ENCODE results near the gene MXD3.
A peak's percentile ranks its signal among the peaks of the same experiment; 100 is the strongest.
"Not testable (repeated sequence)": the region's sequence is repeated elsewhere in the genome, so short reads cannot be mapped to it uniquely, and the experiment has no call there.

Gene MXD3

DNA sequence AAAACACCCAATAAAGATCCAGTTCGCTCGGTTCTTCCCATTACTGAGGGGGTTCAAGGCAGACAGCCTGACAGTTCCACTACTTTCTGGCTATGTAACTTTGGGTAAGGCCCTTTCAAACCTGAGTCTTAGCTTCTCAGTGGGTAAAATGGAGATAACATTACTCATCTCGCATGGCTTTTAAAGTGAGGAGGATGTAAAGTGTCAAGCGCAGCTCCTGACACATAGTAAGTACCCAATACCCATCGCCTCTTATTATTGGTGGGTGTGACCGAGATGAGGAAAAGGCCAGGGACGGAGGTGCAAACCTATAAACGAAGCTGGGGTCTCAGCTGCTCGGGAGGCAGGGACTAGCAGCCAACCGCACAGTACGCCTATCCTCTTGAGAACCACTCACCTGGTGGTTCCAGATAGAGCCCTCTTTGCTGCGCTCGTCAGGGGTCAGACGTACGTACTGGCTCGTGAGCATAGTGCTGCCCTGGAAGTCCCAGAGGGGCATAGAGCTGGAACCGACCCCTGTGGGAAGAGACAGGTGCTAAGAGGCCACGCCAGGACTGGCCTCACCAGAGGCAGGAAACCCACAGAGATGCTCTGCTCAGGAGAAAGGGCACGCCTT lies 39.2 kb upstream of the MXD3 start:
- peak overlapping the region; percentile 95 for H3K27ac ChIP-seq
- TF ChIP-seq ZFX (IDR thresholded peaks at IDR 0.05; ENCODE audit: borderline replicate concordance): no peak
- TF ChIP-seq, protein P1, sequence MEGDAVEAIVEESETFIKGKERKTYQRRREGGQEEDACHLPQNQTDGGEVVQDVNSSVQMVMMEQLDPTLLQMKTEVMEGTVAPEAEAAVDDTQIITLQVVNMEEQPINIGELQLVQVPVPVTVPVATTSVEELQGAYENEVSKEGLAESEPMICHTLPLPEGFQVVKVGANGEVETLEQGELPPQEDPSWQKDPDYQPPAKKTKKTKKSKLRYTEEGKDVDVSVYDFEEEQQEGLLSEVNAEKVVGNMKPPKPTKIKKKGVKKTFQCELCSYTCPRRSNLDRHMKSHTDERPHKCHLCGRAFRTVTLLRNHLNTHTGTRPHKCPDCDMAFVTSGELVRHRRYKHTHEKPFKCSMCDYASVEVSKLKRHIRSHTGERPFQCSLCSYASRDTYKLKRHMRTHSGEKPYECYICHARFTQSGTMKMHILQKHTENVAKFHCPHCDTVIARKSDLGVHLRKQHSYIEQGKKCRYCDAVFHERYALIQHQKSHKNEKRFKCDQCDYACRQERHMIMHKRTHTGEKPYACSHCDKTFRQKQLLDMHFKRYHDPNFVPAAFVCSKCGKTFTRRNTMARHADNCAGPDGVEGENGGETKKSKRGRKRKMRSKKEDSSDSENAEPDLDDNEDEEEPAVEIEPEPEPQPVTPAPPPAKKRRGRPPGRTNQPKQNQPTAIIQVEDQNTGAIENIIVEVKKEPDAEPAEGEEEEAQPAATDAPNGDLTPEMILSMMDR (IDR thresholded peaks at IDR 0.05): no peak

DNA sequence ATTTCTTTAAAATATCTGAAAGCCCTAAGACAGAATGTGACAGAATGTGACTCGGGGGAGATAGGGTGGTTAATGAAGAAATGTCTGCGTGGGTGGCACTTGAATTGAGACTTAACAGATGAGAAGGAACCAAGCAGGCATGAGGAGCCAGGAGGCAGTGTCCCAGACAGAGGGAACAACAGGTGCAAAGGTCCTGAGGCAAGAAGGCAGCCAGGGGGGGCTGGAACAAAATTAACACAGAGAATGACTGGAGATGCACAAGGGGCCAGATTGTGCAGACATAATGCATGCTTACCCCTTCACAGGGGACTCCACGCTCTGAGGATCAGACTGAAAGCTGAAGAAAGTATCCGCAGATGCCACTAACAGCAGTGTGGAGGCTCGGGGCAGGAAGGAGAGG lies 38.1 kb upstream of the MXD3 start:
- no peak for TF ChIP-seq ZFX (IDR thresholded peaks at IDR 0.05; ENCODE audit: borderline replicate concordance)
- TF ChIP-seq, protein P1 (IDR thresholded peaks at IDR 0.05): no peak

GRCh38 chr5:177349362-177349647 lies 37.6 kb upstream of the MXD3 start:
- H3K27ac ChIP-seq: peak overlapping the region; percentile 20; the same call in 1 of the 2 replicates
- TF ChIP-seq, protein P1 (IDR thresholded peaks at IDR 0.05): no peak
- TF ChIP-seq ZFX (IDR thresholded peaks at IDR 0.05; ENCODE audit: borderline replicate concordance): no peak

More for the DNA sequence above, 38.1 kb upstream of the MXD3 start:
- 0 out of 2 replicates have a peak overlapping the region, but pooled peaks have one; percentile 20 for H3K27ac ChIP-seq

DNA sequence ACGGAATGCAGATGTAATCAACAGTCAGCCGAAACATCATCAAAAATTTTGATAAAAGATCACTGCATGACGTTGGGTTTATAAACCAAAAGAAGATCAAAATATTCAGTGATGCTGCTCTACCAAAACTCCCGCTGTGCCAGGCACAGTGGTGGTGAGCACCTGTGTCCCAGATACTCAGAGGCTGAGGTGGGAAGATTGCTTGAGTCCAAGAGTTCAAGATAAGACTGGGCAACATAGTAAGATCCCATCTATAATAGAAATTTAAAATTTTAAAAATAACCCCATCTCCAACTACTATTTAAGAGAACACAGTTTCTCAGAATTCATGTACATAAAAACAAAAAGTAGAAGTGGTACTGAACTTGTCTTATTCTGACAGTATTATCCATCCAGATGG lies 36.0 kb upstream of the MXD3 start:
- no peak overlapping the region for H3K27ac ChIP-seq
- TF ChIP-seq ZFX (IDR thresholded peaks at IDR 0.05; ENCODE audit: borderline replicate concordance): no peak
- TF ChIP-seq, protein P1 (IDR thresholded peaks at IDR 0.05): no peak

GRCh38 chr5:177346820-177347219 lies 35.1 kb upstream of the MXD3 start:
- no peak overlapping the region for H3K27ac ChIP-seq
- TF ChIP-seq, protein P1 (IDR thresholded peaks at IDR 0.05): no peak
- no peak for TF ChIP-seq ZFX (IDR thresholded peaks at IDR 0.05; ENCODE audit: borderline replicate concordance)

DNA sequence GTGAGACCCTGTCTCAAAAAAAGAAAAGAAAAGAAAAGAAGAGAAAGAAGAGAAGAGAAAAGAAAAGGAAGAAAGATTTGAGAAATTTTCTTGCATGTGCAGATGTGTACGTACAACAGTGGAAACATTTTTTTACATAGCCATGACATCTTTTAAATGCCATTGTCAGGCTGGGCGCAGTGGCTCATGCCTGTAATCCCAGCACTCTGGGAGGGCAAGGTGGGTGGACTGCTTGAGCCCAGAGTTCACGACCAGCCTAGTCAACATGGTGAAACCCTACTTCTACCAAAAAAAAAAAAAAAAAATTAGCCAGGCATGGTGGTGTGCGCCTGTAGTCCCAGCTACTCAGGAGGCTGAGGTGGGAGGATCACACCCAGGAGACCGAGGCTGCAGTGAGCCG lies 33.2 kb upstream of the MXD3 start:
- no peak overlapping the region for H3K27ac ChIP-seq
- TF ChIP-seq, protein P1 (IDR thresholded peaks at IDR 0.05): no peak
- TF ChIP-seq ZFX (IDR thresholded peaks at IDR 0.05; ENCODE audit: borderline replicate concordance): no peak

DNA sequence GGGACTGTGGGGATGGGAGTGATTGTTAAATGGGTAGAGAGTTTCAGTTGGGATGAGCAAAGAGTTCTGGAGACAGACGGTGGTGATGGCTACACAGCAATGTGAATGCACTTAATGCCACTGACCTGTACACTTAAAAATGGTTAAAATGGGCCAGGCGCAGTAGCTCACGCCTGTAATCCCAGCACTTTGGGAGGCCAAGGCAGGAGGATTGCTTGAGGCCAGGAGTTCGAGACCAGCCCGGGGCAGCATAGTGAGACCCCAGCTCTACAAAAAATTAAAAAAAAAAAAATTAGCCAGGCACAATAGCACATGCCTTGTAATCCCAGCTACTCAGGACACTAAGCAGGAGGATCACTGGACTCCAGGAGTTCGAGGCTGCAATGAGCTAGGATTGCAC lies 32.1 kb upstream of the MXD3 start:
- TF ChIP-seq ZFX (IDR thresholded peaks at IDR 0.05; ENCODE audit: borderline replicate concordance): no peak
- TF ChIP-seq, protein P1 (IDR thresholded peaks at IDR 0.05): no peak

DNA sequence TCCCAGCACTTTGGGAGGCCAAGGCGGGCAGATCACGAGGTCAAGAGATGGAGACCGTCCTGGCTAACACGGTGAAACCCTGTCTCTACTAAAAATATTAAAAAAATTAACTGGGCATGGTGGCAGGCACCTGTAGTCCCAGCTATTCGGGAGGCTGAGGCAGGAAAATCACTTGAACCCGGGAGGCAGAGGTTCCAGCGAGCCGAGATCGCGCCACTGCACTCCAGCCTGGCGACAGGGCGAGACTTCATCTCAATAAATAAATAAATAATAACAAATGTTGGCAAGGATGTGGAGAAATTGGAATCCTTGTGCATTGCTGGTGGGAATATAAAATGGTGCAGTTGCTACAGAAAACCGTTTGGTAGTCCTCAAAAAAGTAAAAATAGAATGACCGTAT lies 31.3 kb upstream of the MXD3 start:
- H3K27ac ChIP-seq: not testable (repeated sequence)

More for the DNA sequence above, 32.1 kb upstream of the MXD3 start:
- H3K27ac ChIP-seq: no peak overlapping the region

All from 22Rv1 (cell line).